DMS 273 (cell line): ENCODE results near the gene NUDT14.

Source experiments
- DNase-seq: peaks from one replicate; lab custom pipeline; 2025; ENCODE audit not compliant: unreplicated experiment; lab: John Stamatoyannopoulos, UW

NUDT14 gene

DNA sequence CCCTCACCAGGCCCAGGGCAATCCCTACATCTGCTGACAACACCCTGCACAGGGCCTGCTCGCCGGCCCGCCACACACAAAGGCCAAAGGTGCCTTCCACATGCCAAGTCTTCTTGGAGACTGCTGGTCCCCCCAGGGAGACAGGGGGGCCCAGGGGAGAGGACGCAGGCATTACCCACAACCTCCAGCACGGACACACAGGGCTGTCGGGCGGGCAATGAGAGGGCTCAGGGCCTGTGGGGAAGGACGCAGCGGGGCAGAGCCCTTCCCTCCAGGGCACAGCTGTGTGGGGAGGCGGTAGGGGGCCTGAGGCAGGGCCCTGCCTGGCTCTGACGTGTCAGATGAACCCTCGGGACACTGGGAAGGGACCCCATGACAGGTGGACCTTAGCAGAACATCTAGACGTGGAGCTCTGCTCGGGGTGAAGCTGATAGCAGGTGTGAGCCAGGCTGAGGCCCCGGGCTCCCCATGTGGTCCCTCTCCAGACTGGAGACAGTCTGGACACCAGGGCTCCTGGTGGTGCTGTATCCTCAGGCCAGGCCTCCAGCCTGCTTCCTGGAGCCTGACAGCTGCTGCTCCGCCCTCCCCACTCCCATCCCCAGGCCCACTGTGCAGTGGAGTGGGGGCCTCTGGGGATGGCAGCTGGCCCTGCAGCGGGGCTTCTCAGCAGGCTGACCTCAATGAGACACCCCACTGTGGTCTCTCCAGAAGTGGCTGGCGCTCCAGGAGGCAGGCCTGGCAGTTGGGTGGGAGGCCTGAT, 31.6 kb upstream of the NUDT14 start:
- peak; percentile 71 for DNase-seq

GRCh38 chr14:105211758-105212089, 30.6 kb upstream of the NUDT14 start:
- no peak for DNase-seq

DNA sequence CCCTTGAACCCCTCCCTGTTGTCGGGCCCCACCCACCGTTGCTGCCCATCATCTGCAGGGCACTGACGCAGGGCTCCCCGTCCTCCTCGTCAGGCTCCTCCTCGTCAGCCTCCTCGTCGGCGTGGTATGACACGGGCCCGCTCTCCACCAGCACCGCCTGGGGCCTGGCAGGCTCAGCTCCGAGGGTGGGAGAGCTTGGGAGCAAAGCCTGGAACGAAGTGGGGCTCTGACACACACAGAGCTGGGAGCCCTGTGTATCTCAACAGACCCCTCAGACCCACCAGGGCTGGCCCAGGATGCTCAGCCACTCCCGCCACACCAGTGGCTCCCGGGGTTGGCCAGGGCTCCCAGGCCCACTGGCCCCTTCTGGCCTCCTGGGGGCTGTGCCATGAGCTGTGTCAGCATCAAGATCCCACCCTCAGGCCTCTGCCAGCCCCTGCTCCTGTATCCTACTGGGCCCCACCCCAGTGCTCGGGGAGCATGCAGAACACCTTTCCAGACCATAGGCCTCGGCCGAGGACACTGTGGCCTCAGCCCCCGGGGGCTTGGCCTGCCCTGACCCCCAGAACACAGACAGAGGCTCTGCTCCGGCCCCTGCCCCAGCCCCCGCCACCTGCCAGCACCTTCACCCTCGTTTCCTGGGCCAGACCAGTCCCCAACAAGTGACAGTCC, 30.1 kb upstream of the NUDT14 start:
- no peak for DNase-seq

DNA sequence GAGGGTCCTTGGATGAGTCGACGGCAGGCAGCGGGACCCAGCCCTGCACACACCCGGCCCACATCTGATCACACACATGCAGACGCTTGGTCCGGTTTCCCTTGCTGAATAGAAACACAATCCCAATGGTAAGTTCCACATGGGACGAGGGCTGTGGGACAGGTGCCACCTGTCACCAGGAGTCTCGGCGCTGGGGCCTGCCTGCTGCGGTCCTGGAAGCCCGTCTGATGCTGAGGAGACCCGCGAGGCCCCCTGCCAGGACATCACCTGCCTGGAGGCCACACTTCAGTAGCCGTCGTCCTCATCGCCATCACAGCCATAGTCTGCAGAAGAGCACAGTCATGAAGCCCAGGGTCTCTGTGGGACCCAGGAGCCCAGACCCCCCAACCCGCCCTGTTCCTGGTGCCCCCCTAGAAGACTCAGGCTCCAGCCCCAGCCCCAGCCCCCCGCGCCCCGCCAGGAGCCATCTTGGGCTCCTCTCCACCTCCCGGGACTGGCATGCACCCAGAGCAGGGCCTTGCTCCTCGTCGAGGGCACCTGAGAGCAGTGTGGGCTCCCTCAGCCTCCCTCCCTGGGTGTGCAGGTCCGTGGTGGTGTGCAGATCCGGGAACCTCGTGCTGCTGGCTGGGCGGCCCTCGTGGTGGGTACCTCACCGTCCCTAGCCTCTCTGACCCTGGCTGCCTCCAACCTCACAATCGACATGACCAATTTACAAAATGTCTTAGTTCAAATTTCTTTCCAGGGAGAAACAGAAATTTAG, 29.3 kb upstream of the NUDT14 start:
- no peak for DNase-seq

- DNase-seq = no peak
Measured at GRCh38 chr14:105209646-105210045, 28.5 kb upstream of the NUDT14 start.

DNA sequence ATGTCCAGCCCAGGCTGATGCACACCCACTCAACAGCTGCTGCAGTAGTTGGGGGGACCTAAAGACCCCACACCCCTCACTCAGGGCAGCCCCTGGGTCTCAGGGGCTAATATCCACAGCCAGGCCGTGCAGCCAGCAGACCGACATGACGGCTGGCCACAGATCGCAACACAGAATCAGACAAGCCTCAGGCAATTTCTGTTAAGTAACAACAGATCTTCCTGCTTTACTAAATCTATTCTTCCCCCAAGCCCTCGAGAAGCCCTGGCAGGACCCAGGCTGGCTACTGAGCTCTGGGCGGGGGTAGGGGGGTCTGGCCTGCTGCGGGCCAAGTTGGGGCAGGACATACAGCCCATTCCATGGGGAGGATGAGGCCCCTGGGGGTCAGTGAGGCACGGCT, 28.0 kb upstream of the NUDT14 start:
- DNase-seq = no peak

DNA sequence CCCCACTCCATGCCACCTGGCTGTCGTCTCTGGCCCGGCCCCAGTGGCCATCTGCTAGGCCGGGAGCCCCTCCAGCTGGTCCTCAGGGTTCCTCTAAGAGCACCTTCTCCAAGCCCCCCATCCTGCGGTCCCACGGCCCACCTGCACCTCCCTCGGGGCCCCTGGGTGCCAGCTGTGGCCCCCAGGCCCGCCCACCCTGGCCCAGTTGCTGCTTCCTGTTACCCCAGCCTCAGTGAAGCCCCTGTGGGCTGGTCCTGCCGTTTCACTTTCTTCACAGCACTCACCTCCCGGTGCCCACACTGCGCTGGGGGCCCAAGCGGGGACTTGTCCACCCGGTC, 27.6 kb upstream of the NUDT14 start:
- DNase-seq = no peak

- no peak for DNase-seq
Measured at GRCh38 chr14:105207996-105208737, 27.1 kb upstream of the NUDT14 start.

DNA sequence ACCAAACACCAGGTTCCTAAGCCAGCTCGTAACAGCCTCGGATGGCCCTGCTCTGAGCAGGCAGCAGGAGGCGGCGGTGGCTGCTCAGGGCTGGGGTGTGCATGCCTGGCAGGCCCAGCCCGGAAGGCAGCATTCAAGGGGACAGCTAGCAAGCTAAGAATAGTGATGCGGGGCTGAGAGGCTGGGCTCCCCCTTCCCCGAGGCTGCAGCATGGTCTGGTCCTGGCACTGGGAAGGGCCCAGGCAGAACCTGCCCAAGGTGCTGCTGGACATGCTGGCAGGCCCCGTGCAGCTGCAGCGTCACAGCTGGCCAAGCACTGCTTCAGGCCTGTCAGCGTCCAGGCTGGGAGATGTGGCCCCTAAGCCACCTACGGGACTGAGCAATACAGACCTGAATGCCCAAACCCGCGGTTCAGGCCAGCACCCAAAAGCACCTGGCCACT, 26.4 kb upstream of the NUDT14 start:
- DNase-seq = peak; percentile 67

DNA sequence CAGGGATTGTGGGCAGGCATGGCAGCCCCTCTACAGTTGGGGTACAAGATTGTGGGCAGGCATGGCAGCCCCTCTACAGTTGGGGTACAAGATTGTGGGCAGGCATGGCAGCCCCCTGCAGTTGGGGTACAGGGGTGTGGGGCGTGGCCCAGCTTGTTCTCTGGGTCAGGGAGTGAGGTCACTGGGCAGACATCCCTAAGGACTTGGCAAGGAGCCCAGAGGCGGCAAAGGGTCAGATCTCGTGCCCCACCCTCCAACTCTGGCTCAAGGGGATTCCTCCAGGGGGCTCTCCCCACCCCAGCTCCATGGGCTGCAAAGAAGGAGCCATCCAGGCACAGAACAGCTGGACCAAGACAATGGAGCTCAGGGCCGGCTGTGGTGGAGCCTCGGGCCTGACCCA, 25.8 kb upstream of the NUDT14 start:
- no peak for DNase-seq

GRCh38 chr14:105205673-105206208, 24.6 kb upstream of the NUDT14 start:
- peak; percentile 84 for DNase-seq

DNA sequence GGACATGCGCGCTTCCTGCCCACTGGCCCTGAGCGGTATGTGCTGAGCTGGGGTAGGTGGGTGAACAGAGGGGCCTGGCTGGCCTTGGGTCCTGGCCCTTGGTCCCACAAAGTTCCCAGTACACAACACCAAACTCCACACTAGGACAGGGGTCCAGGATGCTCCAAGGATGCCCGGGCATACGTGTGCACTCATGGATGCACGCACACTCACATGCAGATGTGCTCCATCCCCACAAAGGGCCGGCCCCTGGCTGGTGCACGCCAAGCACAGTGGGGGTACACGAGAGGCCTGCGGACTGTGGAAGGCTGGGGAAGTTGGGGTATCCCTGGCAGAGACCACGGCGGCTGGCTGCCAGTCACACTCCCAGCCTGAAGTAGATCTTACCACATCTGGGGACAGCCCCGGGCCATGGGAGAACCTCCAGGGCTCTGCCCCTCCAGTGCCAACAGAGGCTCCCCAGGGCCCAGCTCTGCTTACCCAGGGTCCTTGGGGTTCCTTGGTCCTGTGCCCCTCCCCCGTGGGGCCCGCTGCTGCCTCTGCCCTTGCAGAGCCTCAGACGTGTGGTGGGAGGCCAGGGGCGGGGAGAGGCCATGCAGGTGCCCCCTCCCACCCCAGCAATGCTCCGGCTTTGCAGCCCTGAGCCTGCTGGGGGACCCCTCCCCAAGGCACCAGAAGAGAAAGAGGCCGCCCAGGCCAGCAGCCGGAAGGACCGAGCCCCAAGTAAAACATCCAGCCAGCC, 24.0 kb upstream of the NUDT14 start:
- no peak for DNase-seq

- peak; percentile 50 for DNase-seq
Measured at GRCh38 chr14:105204206-105204930, 23.3 kb upstream of the NUDT14 start.

GRCh38 chr14:105203701-105204100, 22.6 kb upstream of the NUDT14 start:
- DNase-seq = no peak

DNA sequence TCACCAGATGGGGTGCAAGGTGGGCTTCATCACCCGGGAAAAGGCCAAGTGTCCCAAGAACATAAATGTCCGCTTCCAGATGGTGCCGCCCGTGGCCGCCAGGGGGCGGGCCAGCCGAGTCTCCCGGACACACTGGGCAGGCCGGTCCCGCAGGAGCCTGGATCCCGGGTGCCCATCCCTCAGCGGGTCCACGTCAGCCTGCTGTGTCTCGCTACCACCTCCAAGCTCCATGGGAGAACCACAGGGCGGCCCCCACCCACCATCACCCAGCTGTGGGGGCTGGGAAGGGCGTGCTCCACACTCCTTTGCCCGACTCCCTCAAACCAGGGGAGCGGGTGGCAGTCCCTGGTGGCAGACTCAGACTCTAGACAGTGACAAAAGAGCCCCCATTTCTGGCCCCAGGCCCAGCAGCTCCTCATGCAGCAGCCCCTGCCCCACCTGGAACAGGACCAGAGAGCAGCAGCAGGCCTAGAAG, 22.0 kb upstream of the NUDT14 start:
- peak; percentile 88 for DNase-seq

- peak; percentile 50 for DNase-seq
Measured at GRCh38 chr14:105201925-105202513, 20.9 kb upstream of the NUDT14 start.

DNA sequence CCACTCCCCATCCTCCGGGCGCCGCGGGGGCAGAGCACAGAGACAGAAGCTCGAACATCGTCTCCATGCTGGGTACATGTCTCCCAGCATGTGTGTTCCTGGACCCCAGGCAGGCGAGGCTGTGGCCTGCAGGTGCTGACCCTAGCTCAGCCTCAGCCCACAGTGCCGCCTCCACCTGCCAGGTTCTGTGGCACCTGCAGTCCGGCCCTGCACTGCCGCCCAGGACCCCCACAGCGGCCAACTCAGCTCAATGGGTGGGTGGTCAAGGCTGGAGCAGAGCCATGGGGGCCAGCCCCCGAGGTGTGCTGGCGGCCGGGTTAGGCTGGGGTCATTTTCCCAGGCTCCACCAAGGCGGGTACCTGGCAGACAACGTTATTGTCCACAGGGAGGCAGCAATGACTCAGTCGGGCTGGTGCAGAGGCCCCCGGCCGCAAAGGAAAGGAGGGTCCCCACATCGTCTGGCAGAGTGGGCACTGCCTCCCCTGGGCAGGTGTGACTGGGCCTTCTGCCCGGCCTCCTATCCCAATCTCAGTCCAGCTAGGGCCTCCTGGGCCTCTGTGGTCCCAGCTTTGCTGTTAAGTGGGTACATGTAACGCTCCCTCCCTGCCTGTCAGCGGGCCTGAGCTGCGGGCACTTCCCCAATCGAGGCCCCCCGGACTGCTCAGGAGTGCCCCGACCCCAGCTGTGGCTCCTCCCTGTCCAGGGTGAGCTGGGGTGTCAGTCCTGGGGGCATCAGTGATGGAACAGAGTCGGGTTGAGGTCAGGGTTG, 20.2 kb upstream of the NUDT14 start:
- no peak for DNase-seq

DNA sequence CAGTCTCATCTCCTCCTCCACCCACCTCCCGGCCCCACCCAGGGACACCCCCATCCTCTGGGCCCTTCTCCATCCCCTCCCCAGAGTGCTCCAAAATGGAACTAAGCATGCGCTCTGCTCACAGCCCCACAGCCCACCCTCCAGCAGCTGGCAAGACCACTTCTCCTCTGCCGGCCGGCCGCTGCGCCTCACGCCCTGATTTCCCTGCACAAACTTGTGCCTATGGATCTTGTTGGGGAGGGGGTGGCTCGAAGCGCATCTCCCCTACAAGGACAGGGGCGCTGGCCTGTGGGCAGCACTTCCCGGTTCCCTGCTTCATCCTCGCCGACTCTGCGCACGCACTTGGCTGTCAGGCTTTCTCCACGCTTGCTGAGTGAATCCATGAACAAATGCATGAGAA, 19.5 kb upstream of the NUDT14 start:
- no peak for DNase-seq

DNA sequence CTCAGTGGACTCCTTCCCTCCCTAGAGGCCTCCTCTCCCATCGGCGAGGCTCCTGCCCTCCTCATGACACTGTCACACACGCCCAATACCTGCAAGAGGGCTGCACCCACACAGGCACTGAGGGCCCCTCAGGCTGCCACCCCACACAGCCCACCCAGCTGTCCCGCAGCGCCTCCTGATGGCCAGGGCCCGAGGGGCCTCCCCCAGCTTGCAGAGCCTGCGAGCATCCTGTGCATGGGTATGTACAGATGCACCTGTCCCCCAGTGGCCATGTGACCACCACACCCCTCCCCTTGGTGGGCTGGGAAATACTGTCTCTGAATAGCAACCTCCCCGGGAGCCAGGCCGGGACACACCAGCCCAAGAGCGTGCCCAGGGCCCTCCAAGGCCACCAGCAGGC, 19.0 kb upstream of the NUDT14 start:
- peak; percentile 38 for DNase-seq
